Smooth muscle cell (in vitro differentiated cells): Measurements from ENCODE around the gene EGR4. TPM values are rescaled to one million over a fixed set of nuclear protein-coding genes. Genes with fewer than 3 reads are reported as not detected.
A peak's percentile ranks its signal among the peaks of the same experiment; 100 is the strongest.

ENCODE experiments used
- DNase-seq: peaks from one replicate; lab custom pipeline; 2025; ENCODE audit not compliant: unreplicated experiment; lab: John Stamatoyannopoulos, UW
- H2AFZ ChIP-seq: fragments of 200-600 bp; sonication (generic); 2 replicates; pipeline ENCODE4 v1.6.0; 2016; ENCODE audit warnings: antibody characterized with exemption, low read depth, mild to moderate bottlenecking
- H3F3A ChIP-seq: fragments of 200-600 bp; sonication (generic); 2 replicates; pipeline ENCODE4 v1.6.0; 2017; ENCODE audit warnings: antibody characterized with exemption, low read depth
- H3K27ac ChIP-seq: fragments of 200-600 bp; sonication (generic); 2 replicates; pipeline ENCODE4 v1.5.1; 2016; ENCODE audit warnings: low read depth, mild to moderate bottlenecking
- H3K27me3 ChIP-seq: fragments of 200-600 bp; sonication (generic); 2 replicates; pipeline ENCODE4 v1.6.1; 2016; ENCODE audit warnings: low read depth, mild to moderate bottlenecking
- H3K36me3 ChIP-seq: fragments of 200-600 bp; sonication (generic); 2 replicates; pipeline ENCODE4 v1.5.1; 2016; ENCODE audit warnings: low read depth
- H3K4me1 ChIP-seq: fragments of 200-600 bp; sonication (generic); 2 replicates; pipeline ENCODE4 v1.5.1; 2016; ENCODE audit warnings: low read depth
- H3K4me2 ChIP-seq: fragments of 200-600 bp; sonication (generic); 2 replicates; pipeline ENCODE4 v1.6.0; 2016; ENCODE audit warnings: mild to moderate bottlenecking
- H3K4me3 ChIP-seq: fragments of 200-600 bp; sonication (generic); 2 replicates; pipeline ENCODE4 v1.5.1; 2016; ENCODE audit warnings: mild to moderate bottlenecking
- H3K79me2 ChIP-seq: fragments of 200-600 bp; sonication (generic); 2 replicates; pipeline ENCODE4 v1.6.0; 2016; ENCODE audit warnings: low read depth, mild to moderate bottlenecking
- H3K9ac ChIP-seq: fragments of 200-600 bp; sonication (generic); 2 replicates; pipeline ENCODE4 v1.6.0; 2016; ENCODE audit warnings: low read depth
- H3K9me3 ChIP-seq: fragments of 200-600 bp; sonication (generic); replicated peaks from 2 replicates; pipeline ENCODE4 v1.5.1; 2016; ENCODE audit warnings: low read depth
- H4K20me1 ChIP-seq: fragments of 200-600 bp; sonication (generic); 2 replicates; pipeline ENCODE4 v1.6.0; 2016; ENCODE audit warnings: low read depth
- CTCF ChIP-seq: fragments of 200-600 bp; sonication (generic); IDR thresholded peaks from 2 replicates; pipeline ENCODE4 v1.5.1; 2017; ENCODE audit warnings: borderline replicate concordance, mild to moderate bottlenecking, antibody characterized with exemption; ENCODE audit not compliant: insufficient read depth, poor library complexity, severe bottlenecking
- WGBS: methylation state at CpG from one replicate; pipeline ENCODE4 v1.1.7; 2016; ENCODE audit warnings: low lambda C conversion rate; 5-methylcytosine and 5-hydroxymethylcytosine counted together
- polyA plus RNA-seq: library from polyadenylated mRNA; unstranded; fragments of >200 nt; fragmentation: Nextera tagmentation; extraction: Ambion mirVana; gene quantifications from 2 replicates; pipeline ENCODE4 v1.2.1, GENCODE V29; 2016
- total RNA-seq: library from RNA; depleted of rRNA; stranded (reverse); fragments of >200 nt; gene quantifications from 2 replicates; pipeline ENCODE4 v1.2.3, GENCODE V29; 2014

The EGR4 gene
- total and polyA plus RNA-seq, 2 experiments from 2014 or later = 0.99 to 7.2 TPM

- Histone ChIP-seq H3K9me3 (no peaks in the 10 kb centered on the region), H3K79me2 (no peaks in the 10 kb centered on the region), H3K4me3 (peak overlapping the region; percentile 24), H3K4me1 (no peaks in the 10 kb centered on the region), H3K9ac (no peak overlapping the region), H3F3A (no peaks in the 10 kb centered on the region), H3K36me3 (no peaks in the 10 kb centered on the region), H4K20me1 (no peaks in the 10 kb centered on the region), H3K4me2 (peak overlapping the region; percentile 79), H3K27me3 (peaks cover 100% of the 10 kb centered on the region), H3K27ac (no peak overlapping the region), H2AFZ (no peak overlapping the region)
- WGBS = 4% methylated on average over 71 of the region's 82 CpGs
- no peak for DNase-seq
- no peak for TF ChIP-seq CTCF
Measured at GRCh38 chr2:73291461-73292315, 1.7 kb downstream of the EGR4 start.

GRCh38 chr2:73291093-73291460, 2.3 kb downstream of the EGR4 start:
- peak overlapping the region; percentile 24 for H3K4me3 ChIP-seq
- peak; percentile 36 for DNase-seq
- peak overlapping the region; percentile 79 for H3K4me2 ChIP-seq
- H2AFZ ChIP-seq = no peak overlapping the region
- H3K27ac ChIP-seq = no peak overlapping the region
- H3K36me3 ChIP-seq = no peaks in the 10 kb centered on the region
- no peaks in the 10 kb centered on the region for H3K9me3 ChIP-seq
- 8% methylated on average over 34 of the region's 34 CpGs for WGBS
- peaks cover 100% of the 10 kb centered on the region for H3K27me3 ChIP-seq
- no peak for TF ChIP-seq CTCF
- H3K4me1 ChIP-seq = no peaks in the 10 kb centered on the region
- H3K9ac ChIP-seq = no peak overlapping the region
- no peaks in the 10 kb centered on the region for H3K79me2 ChIP-seq
- H3F3A ChIP-seq = no peaks in the 10 kb centered on the region
- no peaks in the 10 kb centered on the region for H4K20me1 ChIP-seq

- H3K79me2 ChIP-seq = no peaks in the 10 kb centered on the region
- no peaks in the 10 kb centered on the region for H3K36me3 ChIP-seq
- H3K27me3 ChIP-seq = peaks cover 100% of the 10 kb centered on the region
- DNase-seq = no peak
- H4K20me1 ChIP-seq = no peaks in the 10 kb centered on the region
- H3K9me3 ChIP-seq = no peaks in the 10 kb centered on the region
- H3F3A ChIP-seq = no peaks in the 10 kb centered on the region
- peak; percentile 41 for TF ChIP-seq CTCF
- 60% methylated on average over 6 of the region's 6 CpGs for WGBS
- no peak overlapping the region for H3K9ac ChIP-seq
- H3K27ac ChIP-seq = no peak overlapping the region
- no peak overlapping the region for H3K4me2 ChIP-seq
- no peak overlapping the region for H2AFZ ChIP-seq
- H3K4me3 ChIP-seq = no peak overlapping the region
- no peaks in the 10 kb centered on the region for H3K4me1 ChIP-seq
Measured at GRCh38 chr2:73290049-73290839, 3.1 kb downstream of the EGR4 start.
